HG03354 (cell line): ENCODE measurements around the gene ZSWIM5.
"Not testable (repeated sequence)": the region's sequence is repeated elsewhere in the genome, so short reads cannot be mapped to it uniquely, and the experiment has no call there.

ENCODE experiments used
- ATAC-seq: cut with Tn5 transposase; IDR thresholded peaks from one replicate; pipeline ENCODE4 v1.9.1; 2021; ENCODE audit warnings: mild to moderate bottlenecking; ENCODE audit not compliant: unreplicated experiment, poor library complexity, severe bottlenecking

Gene ZSWIM5

GRCh38 chr1:45101528-45101927 is 104.9 kb downstream of the ZSWIM5 start:
- ATAC-seq = not testable (repeated sequence)

- no peak for ATAC-seq
These were observed 108.5 kb downstream of the ZSWIM5 start for GRCh38 chr1:45097944-45098343.

GRCh38 chr1:45097079-45097478 is 109.3 kb downstream of the ZSWIM5 start:
- no peak for ATAC-seq

- no peak for ATAC-seq
These were observed 111.0 kb downstream of the ZSWIM5 start for GRCh38 chr1:45095450-45095849.

- not testable (repeated sequence) for ATAC-seq
These were observed 112.0 kb downstream of the ZSWIM5 start for GRCh38 chr1:45094371-45094770.

GRCh38 chr1:45093334-45093733 is 113.1 kb downstream of the ZSWIM5 start:
- no peak for ATAC-seq

- ATAC-seq = no peak
These were observed 116.7 kb downstream of the ZSWIM5 start for GRCh38 chr1:45089711-45090110.

- no peak for ATAC-seq
These were observed 121.8 kb downstream of the ZSWIM5 start for GRCh38 chr1:45084562-45084961.

GRCh38 chr1:45079533-45079932 is 126.9 kb downstream of the ZSWIM5 start:
- ATAC-seq = no peak

GRCh38 chr1:45076959-45077358 is 129.4 kb downstream of the ZSWIM5 start:
- not testable (repeated sequence) for ATAC-seq

GRCh38 chr1:45071567-45071966 is 134.8 kb downstream of the ZSWIM5 start:
- no peak for ATAC-seq

GRCh38 chr1:45067806-45068205 is 138.6 kb downstream of the ZSWIM5 start:
- ATAC-seq = no peak

- no peak for ATAC-seq
These were observed 141.3 kb downstream of the ZSWIM5 start for GRCh38 chr1:45065083-45065482.

- ATAC-seq = not testable (repeated sequence)
These were observed 143.9 kb downstream of the ZSWIM5 start for GRCh38 chr1:45062463-45062862.

GRCh38 chr1:45059829-45060228 is 146.6 kb downstream of the ZSWIM5 start:
- ATAC-seq = no peak

GRCh38 chr1:45057542-45057941 is 148.9 kb downstream of the ZSWIM5 start:
- no peak for ATAC-seq

GRCh38 chr1:45051005-45051772 is 155.2 kb downstream of the ZSWIM5 start:
- ATAC-seq = no peak

GRCh38 chr1:45047032-45047431 is 159.4 kb downstream of the ZSWIM5 start:
- no peak for ATAC-seq

GRCh38 chr1:45044916-45045315 is 161.5 kb downstream of the ZSWIM5 start:
- no peak for ATAC-seq

GRCh38 chr1:45043094-45043493 is 163.3 kb downstream of the ZSWIM5 start:
- no peak for ATAC-seq

GRCh38 chr1:45040297-45040696 is 166.1 kb downstream of the ZSWIM5 start:
- no peak for ATAC-seq
